ENCODE results near the gene ATXN7.

- TF ChIP-seq EZH2phosphoT487 (IDR thresholded peaks at IDR 0.05; ENCODE audit: borderline replicate concordance) (no peak), EGR1 (IDR thresholded peaks at IDR 0.05; ENCODE audit: low read depth) (no peak), POLR2A (IDR thresholded peaks at IDR 0.05; ENCODE audit: borderline replicate concordance, extremely low read depth, insufficient read depth, insufficient read length) (no peak), EZH2 (IDR thresholded peaks at IDR 0.05) (no peak), ZNF274 (IDR thresholded peaks at IDR 0.05; ENCODE audit: low read depth, low read length) (no peak), POLR2AphosphoS5 (IDR thresholded peaks at IDR 0.05; ENCODE audit: low read depth, low read length) (no peak), RAD21 (IDR thresholded peaks at IDR 0.05; ENCODE audit: low read depth) (no peak), CEBPB (IDR thresholded peaks at IDR 0.05; ENCODE audit: low read depth) (no peak), ELF1 (IDR thresholded peaks at IDR 0.05; ENCODE audit: borderline replicate concordance, low read depth) (no peak)
- TF ChIP-seq, protein P1, sequence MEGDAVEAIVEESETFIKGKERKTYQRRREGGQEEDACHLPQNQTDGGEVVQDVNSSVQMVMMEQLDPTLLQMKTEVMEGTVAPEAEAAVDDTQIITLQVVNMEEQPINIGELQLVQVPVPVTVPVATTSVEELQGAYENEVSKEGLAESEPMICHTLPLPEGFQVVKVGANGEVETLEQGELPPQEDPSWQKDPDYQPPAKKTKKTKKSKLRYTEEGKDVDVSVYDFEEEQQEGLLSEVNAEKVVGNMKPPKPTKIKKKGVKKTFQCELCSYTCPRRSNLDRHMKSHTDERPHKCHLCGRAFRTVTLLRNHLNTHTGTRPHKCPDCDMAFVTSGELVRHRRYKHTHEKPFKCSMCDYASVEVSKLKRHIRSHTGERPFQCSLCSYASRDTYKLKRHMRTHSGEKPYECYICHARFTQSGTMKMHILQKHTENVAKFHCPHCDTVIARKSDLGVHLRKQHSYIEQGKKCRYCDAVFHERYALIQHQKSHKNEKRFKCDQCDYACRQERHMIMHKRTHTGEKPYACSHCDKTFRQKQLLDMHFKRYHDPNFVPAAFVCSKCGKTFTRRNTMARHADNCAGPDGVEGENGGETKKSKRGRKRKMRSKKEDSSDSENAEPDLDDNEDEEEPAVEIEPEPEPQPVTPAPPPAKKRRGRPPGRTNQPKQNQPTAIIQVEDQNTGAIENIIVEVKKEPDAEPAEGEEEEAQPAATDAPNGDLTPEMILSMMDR (IDR thresholded peaks at IDR 0.05 in 2 of 3, conservative IDR thresholded peaks at IDR 0.05 in 1 of 3; ENCODE audit: borderline replicate concordance in 1 of 3, insufficient read depth in 1 of 3, low read depth in 2 of 3, low read length in 2 of 3), result no peak
These were observed 80.0 kb downstream of the ATXN7 start for GRCh38 chr3:63943678-63944077.

Data from HCT116 (cell line).